GM23248 (cell line): ENCODE data around the gene FOXP3. TPM values are rescaled to one million over a fixed set of nuclear protein-coding genes. Genes with fewer than 3 reads are reported as not detected.

Experiments used
- DNase-seq: peaks from one replicate; pipeline ENCODE4 v3.0.0-alpha.2; 2015
- H2AFZ ChIP-seq: fragments of 200-600 bp; sonication (generic); 2 replicates; pipeline ENCODE4 v1.6.1; 2016; ENCODE audit warnings: antibody characterized with exemption
- H3F3A ChIP-seq: fragments of 200-600 bp; sonication (generic); 2 replicates; pipeline ENCODE4 v1.6.1; 2016; ENCODE audit warnings: mild to moderate bottlenecking, antibody characterized with exemption, mixed run types; ENCODE audit not compliant: insufficient read depth
- H3K27ac ChIP-seq: fragments of 200-600 bp; sonication (generic); 2 replicates; pipeline ENCODE4 v1.5.1; 2016; ENCODE audit warnings: mild to moderate bottlenecking
- H3K27me3 ChIP-seq: fragments of 200-600 bp; sonication (generic); replicated peaks from 2 replicates; pipeline ENCODE4 v1.6.1; 2016; ENCODE audit warnings: mild to moderate bottlenecking; ENCODE audit not compliant: insufficient read depth
- H3K36me3 ChIP-seq: fragments of 200-600 bp; sonication (generic); 2 replicates; pipeline ENCODE4 v1.6.1; 2016; ENCODE audit warnings: low read depth, mild to moderate bottlenecking
- H3K4me1 ChIP-seq: fragments of 200-600 bp; sonication (generic); 2 replicates; pipeline ENCODE4 v1.6.1; 2016; ENCODE audit warnings: mild to moderate bottlenecking; ENCODE audit not compliant: insufficient read depth
- H3K4me2 ChIP-seq: fragments of 200-600 bp; sonication (generic); one replicate; pipeline ENCODE4 v1.6.1; 2016; ENCODE audit warnings: mild to moderate bottlenecking; ENCODE audit not compliant: unreplicated experiment
- H3K4me3 ChIP-seq: fragments of 200-600 bp; sonication (generic); 2 replicates; pipeline ENCODE4 v1.5.1; 2016; ENCODE audit warnings: mild to moderate bottlenecking
- H3K79me2 ChIP-seq: fragments of 200-600 bp; sonication (generic); 2 replicates; pipeline ENCODE4 v1.6.1; 2016; ENCODE audit warnings: mild to moderate bottlenecking; ENCODE audit not compliant: insufficient read depth
- H3K9ac ChIP-seq: fragments of 200-600 bp; sonication (generic); 2 replicates; pipeline ENCODE4 v1.6.1; 2016; ENCODE audit warnings: mild to moderate bottlenecking
- H3K9me2 ChIP-seq: fragments of 200-600 bp; sonication (generic); 2 replicates; pipeline ENCODE4 v1.6.1; 2016; ENCODE audit warnings: mixed run types, mild to moderate bottlenecking, moderate library complexity; ENCODE audit not compliant: insufficient read depth
- H3K9me3 ChIP-seq: fragments of 200-600 bp; sonication (generic); one replicate; pipeline ENCODE4 v1.6.1; 2017; ENCODE audit warnings: low read depth
- H4K20me1 ChIP-seq: fragments of 200-600 bp; sonication (generic); 2 replicates; pipeline ENCODE4 v1.6.0; 2016; ENCODE audit not compliant: insufficient read depth
- EZH2 ChIP-seq: fragments of 200-600 bp; sonication (generic); IDR thresholded peaks from 2 replicates; pipeline ENCODE4 v1.6.1; 2018; ENCODE audit warnings: antibody characterized with exemption, mild to moderate bottlenecking; ENCODE audit not compliant: insufficient read depth, poor library complexity, severe bottlenecking
- EZH2phosphoT487 ChIP-seq: fragments of 200-600 bp; sonication (generic); IDR thresholded peaks from 2 replicates; pipeline ENCODE4 v1.6.1; 2018; ENCODE audit warnings: antibody characterized with exemption, moderate library complexity, mild to moderate bottlenecking, low read depth; ENCODE audit not compliant: insufficient read depth
- WGBS, 2 experiments: methylation state at CpG; one replicate each; pipeline ENCODE4 v1.1.6; 2015 to 2017; ENCODE audit warnings: low lambda C conversion rate in 2 of 2, low coverage in 1 of 2; ENCODE audit errors: missing lambda C conversion rate in 2 of 2; 5-methylcytosine and 5-hydroxymethylcytosine counted together
- in situ Hi-C: fragments of 300-500 bp; cut with MboI; formaldehyde crosslinking; loops from 2 replicates; pipeline ENCODE4 v1.15.0; 2020
- polyA plus RNA-seq: library from polyadenylated mRNA; unstranded; fragments of >200 nt; fragmentation: Nextera tagmentation; extraction: Ambion mirVana; gene quantifications from 2 replicates; pipeline ENCODE4 v1.2.1, GENCODE V29; 2016
- total RNA-seq: library from RNA; depleted of rRNA; stranded (reverse); fragments of >200 nt; shearing (Covaris generic); gene quantifications from 2 replicates; pipeline ENCODE4 v1.2.3, GENCODE V29; 2014; rRNA removed

Gene FOXP3
- total and polyA plus RNA-seq, 2 experiments from 2014 or later, result 0.08 TPM; not detected in 1

DNA sequence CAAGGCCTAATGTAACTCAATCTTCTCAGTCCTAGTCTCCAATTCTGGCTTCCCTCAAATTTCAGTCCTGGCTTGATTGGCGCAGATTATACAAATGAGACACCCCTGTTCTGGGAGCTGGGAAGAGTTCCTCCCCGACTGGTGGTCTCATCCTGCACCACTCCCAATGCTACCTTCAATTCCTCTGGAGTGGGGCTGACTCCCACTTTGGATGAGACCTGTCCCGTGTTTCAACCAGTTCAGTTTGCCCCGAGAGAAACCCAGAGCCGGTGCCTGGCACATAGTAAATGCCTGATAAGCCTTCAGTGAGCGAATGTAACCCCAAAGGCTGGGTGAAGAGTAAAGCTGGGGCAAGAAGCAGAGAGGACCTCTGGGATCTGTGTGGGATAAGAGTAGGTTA, 60.5 kb downstream of the FOXP3 start:
- Histone ChIP-seq H2AFZ (no peak overlapping the region), H3K27ac (no peak overlapping the region), H3K4me2 (no peak overlapping the region), H3K9me2 (no peaks in the 10 kb centered on the region), H3K36me3 (no peaks in the 10 kb centered on the region), H3K4me3 (no peak overlapping the region), H3F3A (no peaks in the 10 kb centered on the region), H3K9me3 (no peaks in the 10 kb centered on the region), H3K4me1 (no peaks in the 10 kb centered on the region), H4K20me1 (no peaks in the 10 kb centered on the region), H3K27me3 (no peaks in the 10 kb centered on the region), H3K79me2 (no peaks in the 10 kb centered on the region), H3K9ac (no peak overlapping the region)
- DNase-seq, result no peak
- no peak for TF ChIP-seq EZH2phosphoT487
- TF ChIP-seq EZH2, result no peak
- in situ Hi-C loops, result no loop called here
- WGBS, 2 experiments, result 61 to 68% methylated on average over 6 of the region's 6 CpGs

DNA sequence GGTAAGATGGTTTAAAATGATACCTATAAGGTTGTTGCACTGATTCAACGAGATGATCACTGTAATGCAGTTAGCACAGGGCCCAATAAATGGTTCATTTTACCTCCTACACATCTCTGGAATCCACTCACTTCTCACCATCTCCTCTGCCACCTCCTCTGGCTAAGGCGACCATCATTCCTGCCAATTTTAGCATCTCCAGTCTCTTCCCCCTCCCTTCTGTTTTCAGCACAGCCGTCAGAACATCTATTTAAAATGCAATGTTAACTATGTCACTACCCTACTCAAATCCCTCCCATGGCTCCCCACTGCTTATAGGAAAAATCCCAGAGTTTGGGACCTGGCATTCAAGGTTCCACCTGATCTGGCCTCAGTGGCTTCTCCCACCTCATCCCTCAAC, 61.0 kb downstream of the FOXP3 start:
- in situ Hi-C loops, result no loop called here

DNA sequence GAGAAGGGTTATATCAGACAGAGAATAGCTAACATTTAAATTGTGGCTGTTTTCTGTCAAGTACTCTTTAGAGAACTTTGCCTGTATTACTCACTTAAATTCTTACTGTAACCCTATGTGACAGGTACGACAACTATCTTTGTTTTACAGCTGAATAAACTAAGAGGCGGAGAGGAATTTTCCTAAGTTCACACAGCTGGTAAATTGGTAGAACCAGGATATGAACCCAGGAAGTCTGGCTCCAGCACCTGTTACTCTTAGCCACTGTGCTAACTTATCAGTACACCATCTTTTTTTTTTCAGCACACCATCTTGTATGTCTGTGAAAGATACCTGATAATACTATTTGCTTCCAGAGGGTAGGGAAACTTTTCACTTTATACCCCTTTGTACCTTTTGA, 62.5 kb downstream of the FOXP3 start:
- WGBS, 2 experiments, result 75 to 85% methylated on average over 2 of the region's 2 CpGs
- Histone ChIP-seq H3K4me1 (no peaks in the 10 kb centered on the region), H3F3A (no peaks in the 10 kb centered on the region), H3K4me3 (no peak overlapping the region), H3K79me2 (no peaks in the 10 kb centered on the region), H4K20me1 (no peaks in the 10 kb centered on the region), H3K36me3 (no peaks in the 10 kb centered on the region), H3K27me3 (no peaks in the 10 kb centered on the region), H3K9me2 (no peaks in the 10 kb centered on the region), H3K27ac (no peak overlapping the region), H3K9ac (no peak overlapping the region), H3K4me2 (no peak overlapping the region), H2AFZ (no peak overlapping the region), H3K9me3 (no peaks in the 10 kb centered on the region)
- in situ Hi-C loops, result no loop called here
- no peak for DNase-seq
- no peak for TF ChIP-seq EZH2phosphoT487
- no peak for TF ChIP-seq EZH2

More for the DNA sequence above, 61.0 kb downstream of the FOXP3 start:
- no peaks in the 10 kb centered on the region for H3K27me3 ChIP-seq
- H4K20me1 ChIP-seq, result no peaks in the 10 kb centered on the region
- H3K4me3 ChIP-seq, result no peak overlapping the region
- no peak overlapping the region for H3K4me2 ChIP-seq
- DNase-seq, result no peak
- no peaks in the 10 kb centered on the region for H3F3A ChIP-seq
- no peaks in the 10 kb centered on the region for H3K9me2 ChIP-seq
- no peaks in the 10 kb centered on the region for H3K36me3 ChIP-seq
- H3K9me3 ChIP-seq, result no peaks in the 10 kb centered on the region
- 45 to 55% methylated on average over 3 of the region's 3 CpGs for whole genome bisulfite sequencing, 2 experiments
- TF ChIP-seq EZH2 (no peak), EZH2phosphoT487 (no peak)
- H2AFZ ChIP-seq, result no peak overlapping the region
- H3K4me1 ChIP-seq, result no peaks in the 10 kb centered on the region
- no peaks in the 10 kb centered on the region for H3K79me2 ChIP-seq
- H3K27ac ChIP-seq, result no peak overlapping the region
- H3K9ac ChIP-seq, result no peak overlapping the region

Other genes starting within 250 kb of the FOXP3 start
- 72.5 and 85.6 TPM in 2 replicates for gene TFE3, start 221.4 kb downstream of the FOXP3 start, total RNA-seq
- 53.0 and 57.3 TPM in 2 replicates for gene TFE3, start 221.4 kb downstream of the FOXP3 start, polyA plus RNA-seq
- gene CCDC120, start 205.7 kb downstream of the FOXP3 start, total RNA-seq, result 0.22 TPM in 1 of 2 replicates, not detected in the other
- 0.94 and 1.3 TPM in 2 replicates for gene CCDC120, start 205.7 kb downstream of the FOXP3 start, polyA plus RNA-seq
- 17.5 and 24.6 TPM in 2 replicates for gene PRAF2, start 190.7 kb downstream of the FOXP3 start, total RNA-seq
- gene PRAF2, start 190.7 kb downstream of the FOXP3 start, polyA plus RNA-seq, result 141 and 143 TPM in 2 replicates
- gene WDR45, start 184.8 kb downstream of the FOXP3 start, total RNA-seq, result 78.5 and 91.9 TPM in 2 replicates
- gene WDR45, start 184.8 kb downstream of the FOXP3 start, polyA plus RNA-seq, result 101 and 103 TPM in 2 replicates
- gene GPKOW, start 141.0 kb downstream of the FOXP3 start, total RNA-seq, result 19.7 and 22.4 TPM in 2 replicates
- gene GPKOW, start 141.0 kb downstream of the FOXP3 start, polyA plus RNA-seq, result 20.9 and 23.8 TPM in 2 replicates
- 1.3 and 8.0 TPM in 2 replicates for gene MAGIX, start 102.0 kb downstream of the FOXP3 start, total RNA-seq
- gene MAGIX, start 102.0 kb downstream of the FOXP3 start, polyA plus RNA-seq, result 1.1 and 1.5 TPM in 2 replicates
- 62.3 and 62.5 TPM in 2 replicates for gene PLP2, start 92.8 kb downstream of the FOXP3 start, total RNA-seq
- 204 and 209 TPM in 2 replicates for gene PLP2, start 92.8 kb downstream of the FOXP3 start, polyA plus RNA-seq
- gene PRICKLE3, start 78.3 kb downstream of the FOXP3 start, total RNA-seq, result 9.0 and 10.8 TPM in 2 replicates
- 5.1 TPM in 2 replicates for gene PRICKLE3, start 78.3 kb downstream of the FOXP3 start, polyA plus RNA-seq
- gene SYP, start 64.5 kb downstream of the FOXP3 start, total RNA-seq, result 0.54 TPM in 1 of 2 replicates, not detected in the other
- gene SYP, start 64.5 kb downstream of the FOXP3 start, polyA plus RNA-seq, result 0.23 TPM in 1 of 2 replicates, not detected in the other
- not detected in 2 replicates for gene CACNA1F, start 31.4 kb downstream of the FOXP3 start, total RNA-seq
- not detected in 2 replicates for gene CACNA1F, start 31.4 kb downstream of the FOXP3 start, polyA plus RNA-seq
- 8.6 and 10.7 TPM in 2 replicates for gene CCDC22, start 29.2 kb downstream of the FOXP3 start, total RNA-seq
- gene CCDC22, start 29.2 kb downstream of the FOXP3 start, polyA plus RNA-seq, result 11.8 and 12.7 TPM in 2 replicates
- gene PPP1R3F, start 5.1 kb upstream of the FOXP3 start, total RNA-seq, result 6.2 and 10.6 TPM in 2 replicates
- 4.4 and 5.7 TPM in 2 replicates for gene PPP1R3F, start 5.1 kb upstream of the FOXP3 start, polyA plus RNA-seq
- not detected in 2 replicates for gene GAGE10, start 38.9 kb upstream of the FOXP3 start, total RNA-seq
- gene GAGE10, start 38.9 kb upstream of the FOXP3 start, polyA plus RNA-seq, result not detected in 2 replicates
- not detected in 2 replicates for gene GAGE12J, start 57.3 kb upstream of the FOXP3 start, total RNA-seq
- gene GAGE12J, start 57.3 kb upstream of the FOXP3 start, polyA plus RNA-seq, result not detected in 2 replicates
- gene GAGE13, start 66.9 kb upstream of the FOXP3 start, total RNA-seq, result not detected in 2 replicates
- gene GAGE13, start 66.9 kb upstream of the FOXP3 start, polyA plus RNA-seq, result not detected in 2 replicates